Cerebellar nuclear complex (tissue), 1 donor: ENCODE results near the gene HUWE1.
"Not testable (repeated sequence)": the region's sequence is repeated elsewhere in the genome, so short reads cannot be mapped to it uniquely, and the experiment has no call there.

ENCODE experiments used
- DNase-seq, 2 experiments: peaks; one replicate each; lab custom pipeline; 2025; lab: John Stamatoyannopoulos, UW

Gene HUWE1

DNA sequence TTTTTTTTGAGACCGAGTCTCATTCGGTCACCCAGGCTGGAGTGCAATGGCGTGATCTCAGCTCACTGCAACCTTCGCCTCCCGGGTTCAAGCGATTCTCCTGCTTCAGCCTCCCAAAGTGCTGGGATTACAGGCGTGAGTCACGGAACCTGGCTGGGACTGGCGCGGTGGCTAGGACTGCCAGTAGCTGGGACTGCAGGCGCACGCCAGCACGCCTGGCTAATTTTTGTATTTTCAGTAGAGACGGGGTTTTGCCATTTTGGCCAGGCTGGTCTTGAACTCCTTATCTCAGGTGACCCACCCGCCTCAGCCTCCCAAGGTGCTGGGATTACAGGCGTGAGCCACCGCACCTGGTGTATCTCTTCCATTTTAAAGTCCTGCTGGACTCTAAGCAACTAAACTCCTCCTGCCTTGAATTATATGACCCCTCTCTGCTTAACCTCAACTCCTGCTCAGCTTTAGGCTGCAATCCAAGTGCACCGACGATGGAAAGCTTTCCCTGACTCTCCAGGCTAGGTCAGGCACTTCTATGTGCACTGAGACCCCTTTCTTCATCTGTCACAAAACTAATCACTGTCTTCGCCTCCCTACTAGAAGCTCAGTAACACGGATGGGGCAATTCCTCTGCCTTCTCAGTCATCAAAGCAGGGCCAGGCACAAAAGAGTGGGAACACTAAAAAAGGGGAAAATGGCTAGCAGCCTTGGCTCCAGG is 155.1 kb downstream of the HUWE1 start:
- not testable (repeated sequence) for DNase-seq

DNA sequence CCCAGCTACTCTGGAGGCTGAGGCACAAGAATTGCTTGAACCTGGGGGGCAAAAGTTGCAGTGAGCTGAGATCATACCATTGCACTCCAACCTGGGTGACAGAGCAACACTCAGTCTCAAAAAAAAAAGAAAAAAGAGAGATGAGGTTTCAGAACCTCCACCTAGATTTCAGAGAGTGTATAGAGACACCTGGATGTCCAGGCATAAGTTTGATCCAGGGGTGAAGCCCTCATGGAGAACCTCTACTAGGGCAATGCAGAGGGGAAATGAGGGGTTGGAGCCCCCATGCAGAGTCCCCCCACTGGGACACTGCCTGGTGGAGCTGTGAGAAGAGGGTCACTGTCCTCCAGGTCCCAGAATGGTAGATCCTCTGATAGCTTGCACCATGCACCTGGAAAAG is 159.5 kb downstream of the HUWE1 start:
- no peak for DNase-seq

DNA sequence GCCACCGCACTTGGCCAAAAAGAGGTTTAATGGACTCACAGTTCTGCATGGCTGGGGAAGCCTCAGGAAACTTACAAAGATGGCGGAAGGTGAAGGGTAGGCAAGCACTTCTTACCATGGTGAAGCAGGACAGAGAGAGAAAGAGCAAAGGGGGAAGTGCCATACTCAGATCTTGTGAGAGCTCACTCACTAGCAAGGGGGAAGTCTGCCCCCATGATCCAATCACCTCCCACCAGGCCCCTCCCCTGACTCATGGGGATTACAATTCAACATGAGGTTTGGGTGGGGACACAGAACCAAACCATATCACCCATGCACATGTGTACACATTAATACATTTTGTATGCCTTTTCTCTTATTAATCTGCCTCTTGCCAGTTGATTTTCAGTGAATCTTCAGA is 175.2 kb downstream of the HUWE1 start:
- no peak for DNase-seq

DNA sequence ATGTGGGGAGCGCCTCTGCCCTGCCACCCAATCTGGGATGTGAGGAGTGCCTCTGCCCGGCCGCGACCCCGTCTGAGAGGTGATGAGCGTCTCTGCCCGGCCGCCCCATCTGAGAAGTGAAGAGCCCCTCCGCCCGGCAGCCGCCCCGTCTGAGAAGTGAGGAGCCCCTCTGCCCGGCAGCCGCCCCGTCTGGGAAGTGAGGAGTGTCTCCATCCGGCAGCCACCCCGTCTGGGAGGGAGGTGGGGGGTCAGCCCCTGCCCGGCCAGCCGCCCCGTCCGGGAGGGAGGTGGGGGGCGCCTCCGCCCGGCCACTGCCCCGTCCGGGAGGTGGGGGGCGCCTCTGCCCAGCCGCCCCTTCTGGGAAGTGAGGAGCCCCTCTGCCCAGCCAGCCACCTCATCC is 182.5 kb downstream of the HUWE1 start:
- not testable (repeated sequence) for DNase-seq

DNA sequence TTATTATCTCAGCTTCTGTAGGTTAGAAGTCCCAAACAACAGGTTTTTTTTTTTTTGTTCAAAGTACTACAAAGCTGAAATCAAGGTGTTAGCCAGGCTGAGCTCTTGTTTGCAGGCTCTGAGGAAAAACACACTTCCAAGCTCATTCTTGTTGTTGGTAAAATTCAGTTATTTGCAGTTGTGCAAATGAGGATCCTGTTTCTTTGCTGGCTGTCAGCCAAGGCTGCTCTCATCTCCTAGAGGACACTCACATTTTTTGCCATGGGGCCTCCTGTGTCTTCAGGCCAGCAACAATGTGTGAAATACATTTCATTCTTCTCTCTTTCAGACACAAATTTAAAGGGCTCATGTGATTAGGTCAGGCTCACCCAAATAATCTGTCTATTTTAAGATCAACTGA is 192.1 kb downstream of the HUWE1 start:
- no peak for DNase-seq

DNA sequence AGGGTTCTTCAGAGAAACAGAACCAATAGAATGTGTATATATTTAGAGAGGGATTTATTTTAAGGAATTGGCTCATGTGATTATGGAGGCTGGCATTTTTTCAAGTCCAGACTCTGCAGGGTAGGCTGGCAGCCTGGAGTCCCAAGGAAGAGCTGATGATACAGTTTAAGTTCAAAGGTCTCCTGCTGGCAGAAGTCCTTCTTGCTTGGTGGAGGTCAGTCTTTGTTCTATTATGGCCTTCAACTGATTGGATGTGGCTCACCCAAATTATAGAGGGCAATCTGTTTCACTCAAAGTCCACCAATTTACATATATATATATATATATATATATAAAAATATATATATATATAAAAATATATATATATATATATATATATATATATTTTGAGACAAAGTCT is 200.2 kb downstream of the HUWE1 start:
- DNase-seq = no peak

DNA sequence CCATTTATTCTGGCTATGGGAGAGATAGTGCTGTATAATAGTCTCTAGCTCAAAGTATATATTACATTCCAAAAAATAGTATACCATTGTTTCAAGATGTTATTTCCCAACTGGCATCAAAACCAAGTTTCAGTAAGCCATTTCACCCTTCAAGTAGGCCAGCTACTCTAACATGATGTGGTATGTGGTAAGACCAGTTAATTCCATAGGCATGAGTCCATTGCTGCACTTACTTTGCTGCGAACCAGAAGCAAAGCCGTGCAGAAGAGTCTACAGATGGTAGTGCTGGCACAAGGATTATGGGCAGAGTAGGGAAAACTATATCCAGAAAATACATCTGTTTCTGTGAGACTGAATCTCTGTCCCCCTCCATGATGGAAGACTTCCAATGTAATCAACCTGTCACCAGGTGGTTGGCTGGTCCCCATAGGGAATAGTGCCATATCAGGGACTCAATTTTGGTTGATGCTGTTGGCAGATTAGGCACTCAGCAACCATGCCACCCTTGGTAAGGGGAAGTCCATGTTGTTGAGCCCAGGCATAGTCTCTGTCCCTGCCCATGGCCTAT is 202.6 kb downstream of the HUWE1 start:
- no peak for DNase-seq

DNA sequence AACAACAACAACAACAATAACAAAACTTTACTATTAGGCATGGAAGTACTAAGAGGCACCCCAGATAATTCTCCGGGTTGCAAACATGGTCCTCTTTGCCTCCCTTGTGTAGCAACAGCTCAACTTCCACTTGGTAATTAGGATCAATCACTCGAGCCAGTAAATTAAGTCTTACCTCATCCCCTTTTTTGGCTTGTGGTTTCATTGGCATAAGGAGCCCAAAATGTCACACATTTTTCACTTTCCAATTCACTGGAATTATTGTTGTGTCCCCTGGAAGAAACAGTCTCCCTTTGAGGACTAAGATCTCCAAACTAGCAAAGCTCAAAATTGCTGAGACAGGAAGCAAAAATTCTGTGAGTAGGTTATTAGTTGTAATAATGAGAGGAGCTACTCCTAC is 203.1 kb downstream of the HUWE1 start:
- no peak for DNase-seq
